H9 (cell line): ENCODE results near the gene BRMS1. TPM values are rescaled to one million over a fixed set of nuclear protein-coding genes. Genes with fewer than 3 reads are reported as not detected.

ENCODE experiments used
- DNase-seq: peaks from one replicate; pipeline ENCODE4 v3.0.0-alpha.2; 2017
- H2AFZ ChIP-seq: one replicate; pipeline ENCODE4 v1.6.1; 2013; ENCODE audit warnings: mild to moderate bottlenecking, low read length, control low read depth, moderate library complexity
- H2AK5ac ChIP-seq: 2 replicates; pipeline ENCODE4 v1.6.1; 2013; ENCODE audit warnings: low read length, control low read depth, mixed read lengths; ENCODE audit not compliant: insufficient read length
- H2BK120ac ChIP-seq: one replicate; pipeline ENCODE4 v1.6.1; 2013; ENCODE audit warnings: low read depth, mild to moderate bottlenecking, low read length, control low read depth, inconsistent platforms; ENCODE audit not compliant: poor library complexity, severe bottlenecking
- H2BK12ac ChIP-seq: 2 replicates; pipeline ENCODE4 v1.6.1; 2013; ENCODE audit warnings: low read length, control low read depth, mixed read lengths, low read depth; ENCODE audit not compliant: insufficient read length
- H2BK15ac ChIP-seq: 2 replicates; pipeline ENCODE4 v1.6.1; 2013; ENCODE audit warnings: low read depth, low read length, control low read depth
- H2BK20ac ChIP-seq: one replicate; pipeline ENCODE4 v1.6.1; 2013; ENCODE audit warnings: low read depth, mild to moderate bottlenecking, low read length, control low read depth, inconsistent platforms; ENCODE audit not compliant: poor library complexity, severe bottlenecking
- H2BK5ac ChIP-seq: 2 replicates; pipeline ENCODE4 v1.6.1; 2013; ENCODE audit warnings: low read length, control low read depth, mixed read lengths; ENCODE audit not compliant: insufficient read length
- H3K14ac ChIP-seq: 2 replicates; pipeline ENCODE4 v1.6.1; 2013; ENCODE audit warnings: low read length, control low read depth; ENCODE audit not compliant: insufficient read depth
- H3K18ac ChIP-seq: 2 replicates; pipeline ENCODE4 v1.6.1; 2013; ENCODE audit warnings: low read depth, mild to moderate bottlenecking, mixed read lengths, low read length, control low read depth; ENCODE audit not compliant: insufficient read length
- H3K23ac ChIP-seq: 2 replicates; pipeline ENCODE4 v1.6.1; 2013; ENCODE audit warnings: low read length, control low read depth, mixed read lengths, low read depth; ENCODE audit not compliant: insufficient read length
- H3K23me2 ChIP-seq: 2 replicates; pipeline ENCODE4 v1.6.1; 2013; ENCODE audit warnings: low read depth, mild to moderate bottlenecking, mixed read lengths, low read length, control low read depth; ENCODE audit not compliant: insufficient read length, poor library complexity, severe bottlenecking
- H3K27ac ChIP-seq: 2 replicates; pipeline ENCODE4 v1.5.1; 2013; ENCODE audit warnings: low read length, control low read depth, mixed read lengths, low read depth; ENCODE audit not compliant: insufficient read length
- H3K27me3 ChIP-seq: 2 replicates; pipeline ENCODE4 v1.6.1; 2013; ENCODE audit warnings: low read length, control low read depth, inconsistent platforms; ENCODE audit not compliant: insufficient read depth
- H3K4ac ChIP-seq: 2 replicates; pipeline ENCODE4 v1.6.1; 2013; ENCODE audit warnings: low read depth, mild to moderate bottlenecking, control low read depth, inconsistent platforms, low read length, moderate library complexity
- H3K4me1 ChIP-seq: 2 replicates; pipeline ENCODE4 v1.6.1; 2013; ENCODE audit warnings: low read length, control low read depth, inconsistent platforms; ENCODE audit not compliant: insufficient read depth
- H3K4me2 ChIP-seq: 2 replicates; pipeline ENCODE4 v1.6.1; 2013; ENCODE audit warnings: low read length, control low read depth, mixed read lengths; ENCODE audit not compliant: insufficient read length, insufficient read depth
- H3K56ac ChIP-seq: 2 replicates; pipeline ENCODE4 v1.6.1; 2013; ENCODE audit warnings: low read depth, mild to moderate bottlenecking, mixed read lengths, low read length, control low read depth; ENCODE audit not compliant: insufficient read length
- H3K79me1 ChIP-seq: 2 replicates; pipeline ENCODE4 v1.6.1; 2013; ENCODE audit warnings: low read depth, mild to moderate bottlenecking, moderate library complexity, low read length, control low read depth, inconsistent platforms; ENCODE audit not compliant: insufficient read depth, poor library complexity, severe bottlenecking
- H3K79me2 ChIP-seq: 2 replicates; pipeline ENCODE4 v1.6.1; 2013; ENCODE audit warnings: low read length, control low read depth, inconsistent platforms; ENCODE audit not compliant: insufficient read depth
- H3K9ac ChIP-seq: 2 replicates; pipeline ENCODE4 v1.6.1; 2013; ENCODE audit warnings: low read length, control low read depth, mixed read lengths; ENCODE audit not compliant: insufficient read length; ENCODE audit errors: extremely low read depth
- H3K9me3 ChIP-seq: one replicate; pipeline ENCODE4 v1.6.1; 2013; ENCODE audit warnings: low read depth, low read length, inconsistent platforms; ENCODE audit not compliant: control insufficient read depth
- H3T11ph ChIP-seq: one replicate; pipeline ENCODE4 v1.6.1; 2013; ENCODE audit warnings: mild to moderate bottlenecking, low read length, control low read depth, inconsistent platforms
- H4K20me1 ChIP-seq: one replicate; pipeline ENCODE4 v1.6.1; 2013; ENCODE audit not compliant: control insufficient read depth, insufficient read length, insufficient read depth
- H4K5ac ChIP-seq: 2 replicates; pipeline ENCODE4 v1.6.1; 2013; ENCODE audit warnings: low read depth, mild to moderate bottlenecking, mixed read lengths, low read length, control low read depth; ENCODE audit not compliant: insufficient read length
- H4K8ac ChIP-seq: replicated peaks from 2 replicates; pipeline ENCODE4 v1.6.1; 2013; ENCODE audit warnings: low read length, control low read depth, mixed read lengths, low read depth; ENCODE audit not compliant: insufficient read length
- H4K91ac ChIP-seq: 2 replicates; pipeline ENCODE4 v1.6.1; 2013; ENCODE audit warnings: low read depth, mild to moderate bottlenecking, moderate library complexity, mixed read lengths, low read length, control low read depth; ENCODE audit not compliant: insufficient read length
- H3K27ac Mint-ChIP-seq, 3 experiments: 2 replicates in 2 of 3; 3 replicates in 1 of 3; pipeline ENCODE4 v1.8.0; 2020 to 2021; ENCODE audit warnings: mixed read lengths in 3 of 3, mild to moderate bottlenecking in 1 of 3, moderate library complexity in 1 of 3
- H3K27me3 Mint-ChIP-seq: 2 replicates; pipeline ENCODE4 v1.8.0; 2021; ENCODE audit warnings: low read depth, mild to moderate bottlenecking, moderate library complexity, mixed read lengths
- H3K36me3 Mint-ChIP-seq, 3 experiments: 2 replicates in 2 of 3; 3 replicates in 1 of 3; pipeline ENCODE4 v1.8.0; 2020 to 2021; ENCODE audit warnings: low read depth in 3 of 3, mixed read lengths in 3 of 3; ENCODE audit not compliant: insufficient read depth in 1 of 3
- H3K4me1 Mint-ChIP-seq, 2 experiments: 2 replicates each; pipeline ENCODE4 v1.8.0; 2020; ENCODE audit warnings: mixed read lengths in 2 of 2
- H3K4me3 Mint-ChIP-seq, 2 experiments: 2 replicates in 1 of 2; 3 replicates in 1 of 2; pipeline ENCODE4 v1.8.0; 2020 to 2021; ENCODE audit warnings: mild to moderate bottlenecking in 2 of 2, mixed read lengths in 2 of 2, moderate library complexity in 1 of 2
- H3K9me3 Mint-ChIP-seq, 2 experiments: 2 replicates in 1 of 2; 3 replicates in 1 of 2; pipeline ENCODE4 v1.8.0; 2020; ENCODE audit warnings: mild to moderate bottlenecking in 2 of 2, mixed read lengths in 2 of 2, moderate library complexity in 1 of 2
- WGBS: extraction: QIAGEN DNeasy Blood & Tissue Kit; methylation state at CpG from one replicate; pipeline ENCODE4 v1.1.7; 2013; ENCODE audit warnings: missing lambda C conversion rate, low lambda C conversion rate, mixed read lengths; ENCODE audit not compliant: insufficient read length; ENCODE audit errors: extremely low coverage; 5-methylcytosine and 5-hydroxymethylcytosine counted together
- total RNA-seq: library from RNA; stranded (reverse); gene quantifications from 2 replicates; pipeline ENCODE4 v1.2.1, GENCODE V29; 2021
- TF ChIP-seq, protein P1 (sequence below): fragments of 200-600 bp; sonication (generic); conservative IDR thresholded peaks from 3 replicates; pipeline ENCODE4 v1.8.0; 2021; ENCODE audit warnings: antibody characterized with exemption, mild to moderate bottlenecking

BRMS1 gene
- total RNA-seq, 1 experiment from 2014 or later, result 50.1 TPM

DNA sequence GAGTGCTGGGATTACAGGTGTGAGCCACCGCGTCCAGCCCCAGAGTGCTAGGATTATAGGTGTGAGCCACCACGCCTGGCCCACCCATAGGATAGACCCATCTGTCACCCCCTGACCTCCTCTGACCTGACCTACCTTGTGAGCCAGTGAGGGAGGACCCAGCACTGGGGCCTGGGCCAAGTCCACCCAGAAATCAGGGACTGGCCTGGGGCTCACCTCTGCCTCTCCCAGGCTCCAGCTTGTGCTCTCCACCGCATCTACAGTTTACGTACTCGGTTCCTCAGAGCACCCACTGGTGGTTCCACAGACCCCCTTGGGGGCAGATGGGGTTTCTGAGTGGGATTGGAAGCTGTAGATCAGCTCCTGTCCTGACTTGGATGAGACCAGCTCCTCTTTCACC is 20.3 kb upstream of the BRMS1 start:
- Histone ChIP-seq H2BK20ac (no peak overlapping the region), H3K79me1 (no peaks in the 10 kb centered on the region), H2BK5ac (no peak overlapping the region), H3T11ph (no peak overlapping the region), H4K8ac (no peak overlapping the region), H2BK12ac (no peak overlapping the region), H3K14ac (no peak overlapping the region), H3K4ac (no peak overlapping the region), H3K4me1 (no peaks in the 10 kb centered on the region), H4K20me1 (no peaks in the 10 kb centered on the region), H3K79me2 (no peaks in the 10 kb centered on the region; the same call in 1 of the 2 replicates), H3K23ac (no peak overlapping the region), H2BK120ac (no peak overlapping the region), H3K27ac (no peak overlapping the region), H2AK5ac (no peak overlapping the region), H3K56ac (no peak overlapping the region), H3K23me2 (peaks cover 5% of the 10 kb centered on the region), H4K91ac (no peak overlapping the region), H2BK15ac (no peak overlapping the region), H4K5ac (no peak overlapping the region), H3K9ac (no peak overlapping the region), H3K27me3 (no peaks in the 10 kb centered on the region), H3K4me2 (no peak overlapping the region), H3K18ac (no peak overlapping the region), H2AFZ (no peak overlapping the region), H3K9me3 (no peaks in the 10 kb centered on the region)
- Mint-ChIP-seq H3K36me3 (peaks cover 43 to 81% (median 70%) of the 10 kb centered on the region in 3 experiments), H3K9me3 (no peaks in the 10 kb centered on the region), H3K27ac (peak overlapping the region in 2 of 3 experiments; percentile 65 to 76; a peak in 2 of 7 replicates), H3K4me1 (peaks cover 10 to 13% of the 10 kb centered on the region in 2 experiments), H3K4me3 (no peak overlapping the region), H3K27me3 (no peaks in the 10 kb centered on the region; the same call in 1 of the 2 replicates)
- WGBS, result no CpG with 5 or more reads among the region's 6 CpGs
- no peak for DNase-seq
- TF ChIP-seq, protein P1, sequence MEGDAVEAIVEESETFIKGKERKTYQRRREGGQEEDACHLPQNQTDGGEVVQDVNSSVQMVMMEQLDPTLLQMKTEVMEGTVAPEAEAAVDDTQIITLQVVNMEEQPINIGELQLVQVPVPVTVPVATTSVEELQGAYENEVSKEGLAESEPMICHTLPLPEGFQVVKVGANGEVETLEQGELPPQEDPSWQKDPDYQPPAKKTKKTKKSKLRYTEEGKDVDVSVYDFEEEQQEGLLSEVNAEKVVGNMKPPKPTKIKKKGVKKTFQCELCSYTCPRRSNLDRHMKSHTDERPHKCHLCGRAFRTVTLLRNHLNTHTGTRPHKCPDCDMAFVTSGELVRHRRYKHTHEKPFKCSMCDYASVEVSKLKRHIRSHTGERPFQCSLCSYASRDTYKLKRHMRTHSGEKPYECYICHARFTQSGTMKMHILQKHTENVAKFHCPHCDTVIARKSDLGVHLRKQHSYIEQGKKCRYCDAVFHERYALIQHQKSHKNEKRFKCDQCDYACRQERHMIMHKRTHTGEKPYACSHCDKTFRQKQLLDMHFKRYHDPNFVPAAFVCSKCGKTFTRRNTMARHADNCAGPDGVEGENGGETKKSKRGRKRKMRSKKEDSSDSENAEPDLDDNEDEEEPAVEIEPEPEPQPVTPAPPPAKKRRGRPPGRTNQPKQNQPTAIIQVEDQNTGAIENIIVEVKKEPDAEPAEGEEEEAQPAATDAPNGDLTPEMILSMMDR, result no peak
